Measurements from ENCODE around the gene KHDC3L.

The KHDC3L gene

DNA sequence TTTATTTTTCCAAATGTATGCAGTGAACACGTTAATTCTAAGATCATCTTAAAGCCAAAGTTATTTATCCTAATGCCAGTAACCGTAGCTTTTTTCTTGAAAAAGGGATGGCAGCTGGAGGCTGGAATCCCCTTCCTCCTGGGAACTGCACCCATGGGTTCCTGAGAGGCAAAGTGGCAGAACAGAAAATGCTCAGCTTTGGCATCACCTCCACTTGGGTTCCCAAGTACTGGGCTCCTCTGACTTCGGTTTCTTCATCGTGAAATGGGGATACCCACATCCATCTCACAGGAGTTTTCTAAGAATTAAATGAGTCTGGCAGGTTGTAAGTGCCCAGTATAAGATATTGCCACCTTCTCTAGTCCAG lies 26.0 kb downstream of the KHDC3L start:
- H3K9ac ChIP-seq (ENCODE audit: low read depth, low read length, poor library complexity, severe bottlenecking), result no peak overlapping the region

DNA sequence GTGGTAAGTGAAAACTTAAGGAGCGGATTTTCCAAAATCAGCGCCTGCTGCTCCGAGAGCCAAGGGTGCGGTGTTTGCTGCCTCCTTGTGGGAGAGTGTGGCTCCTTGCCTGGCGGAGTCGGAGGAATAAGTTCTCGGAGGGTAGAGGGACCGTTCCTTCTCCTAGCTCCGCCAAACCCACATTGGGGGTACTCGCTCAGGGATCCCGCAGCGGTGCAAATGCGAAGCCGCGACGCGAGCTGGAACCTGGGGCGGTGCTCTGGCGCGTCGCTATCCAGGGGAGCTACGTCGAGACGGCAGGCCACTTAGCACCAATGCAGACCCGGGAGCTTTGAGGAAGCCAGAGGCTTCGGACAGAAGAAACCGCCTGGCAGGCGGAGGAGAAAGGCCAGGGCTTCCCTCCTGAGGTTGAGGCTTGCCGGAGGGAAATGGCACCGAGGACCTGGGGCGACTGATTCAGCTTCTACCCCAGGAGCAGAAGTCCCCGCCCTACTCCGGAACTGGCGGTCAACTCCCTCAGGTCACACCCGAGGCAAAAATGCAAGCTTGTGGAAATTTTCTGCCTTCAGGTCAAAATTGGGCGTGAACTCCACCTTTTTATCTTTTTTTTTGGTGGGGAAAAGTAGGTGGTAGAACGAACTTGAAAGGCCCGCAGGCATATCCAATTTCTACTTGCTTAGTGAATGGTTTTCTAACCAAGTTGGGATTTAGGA lies 26.5 kb downstream of the KHDC3L start:
- Histone ChIP-seq H3K9ac (ENCODE audit: low read depth, low read length, poor library complexity, severe bottlenecking) (peak overlapping the region; percentile 47), H3K9me3 (ENCODE audit: insufficient read depth, low read depth, low read length) (no peaks in the 10 kb centered on the region), H3K36me3 (ENCODE audit: insufficient read depth, low read length) (no peaks in the 10 kb centered on the region)

More for the DNA sequence above, 26.0 kb downstream of the KHDC3L start:
- Histone ChIP-seq H3K4me1 (ENCODE audit: insufficient read depth, low read length, poor library complexity, severe bottlenecking) (no peaks in the 10 kb centered on the region), H3K27me3 (ENCODE audit: insufficient read depth, low read length, poor library complexity, severe bottlenecking) (no peaks in the 10 kb centered on the region), H4K20me1 (ENCODE audit: insufficient read depth, low read length, poor library complexity, severe bottlenecking) (no peaks in the 10 kb centered on the region), H2AFZ (ENCODE audit: low read length) (peak overlapping the region; percentile 80; the same call in 1 of the 2 replicates), H3K36me3 (ENCODE audit: insufficient read depth, low read length) (no peaks in the 10 kb centered on the region), H3K9me2 (replicated peaks; ENCODE audit: low read depth, low read length) (no peaks in the 10 kb centered on the region), H3F3A (ENCODE audit: low read depth) (no peaks in the 10 kb centered on the region), H3K9me3 (ENCODE audit: insufficient read depth, low read depth, low read length) (no peaks in the 10 kb centered on the region), H3K79me2 (ENCODE audit: insufficient read depth, low read length) (no peaks in the 10 kb centered on the region), H3K4me3 (ENCODE audit: low read length, poor library complexity, severe bottlenecking) (peak overlapping the region; percentile 71), H3K4me2 (ENCODE audit: low read depth, low read length, poor library complexity, severe bottlenecking) (peak overlapping the region; percentile 63)
- TF ChIP-seq, protein P1, sequence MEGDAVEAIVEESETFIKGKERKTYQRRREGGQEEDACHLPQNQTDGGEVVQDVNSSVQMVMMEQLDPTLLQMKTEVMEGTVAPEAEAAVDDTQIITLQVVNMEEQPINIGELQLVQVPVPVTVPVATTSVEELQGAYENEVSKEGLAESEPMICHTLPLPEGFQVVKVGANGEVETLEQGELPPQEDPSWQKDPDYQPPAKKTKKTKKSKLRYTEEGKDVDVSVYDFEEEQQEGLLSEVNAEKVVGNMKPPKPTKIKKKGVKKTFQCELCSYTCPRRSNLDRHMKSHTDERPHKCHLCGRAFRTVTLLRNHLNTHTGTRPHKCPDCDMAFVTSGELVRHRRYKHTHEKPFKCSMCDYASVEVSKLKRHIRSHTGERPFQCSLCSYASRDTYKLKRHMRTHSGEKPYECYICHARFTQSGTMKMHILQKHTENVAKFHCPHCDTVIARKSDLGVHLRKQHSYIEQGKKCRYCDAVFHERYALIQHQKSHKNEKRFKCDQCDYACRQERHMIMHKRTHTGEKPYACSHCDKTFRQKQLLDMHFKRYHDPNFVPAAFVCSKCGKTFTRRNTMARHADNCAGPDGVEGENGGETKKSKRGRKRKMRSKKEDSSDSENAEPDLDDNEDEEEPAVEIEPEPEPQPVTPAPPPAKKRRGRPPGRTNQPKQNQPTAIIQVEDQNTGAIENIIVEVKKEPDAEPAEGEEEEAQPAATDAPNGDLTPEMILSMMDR (conservative IDR thresholded peaks at IDR 0.05; ENCODE audit: low read length), result no peak
- TF ChIP-seq EZH2phosphoT487 (IDR thresholded peaks at IDR 0.05; ENCODE audit: borderline replicate concordance), result no peak

DNA sequence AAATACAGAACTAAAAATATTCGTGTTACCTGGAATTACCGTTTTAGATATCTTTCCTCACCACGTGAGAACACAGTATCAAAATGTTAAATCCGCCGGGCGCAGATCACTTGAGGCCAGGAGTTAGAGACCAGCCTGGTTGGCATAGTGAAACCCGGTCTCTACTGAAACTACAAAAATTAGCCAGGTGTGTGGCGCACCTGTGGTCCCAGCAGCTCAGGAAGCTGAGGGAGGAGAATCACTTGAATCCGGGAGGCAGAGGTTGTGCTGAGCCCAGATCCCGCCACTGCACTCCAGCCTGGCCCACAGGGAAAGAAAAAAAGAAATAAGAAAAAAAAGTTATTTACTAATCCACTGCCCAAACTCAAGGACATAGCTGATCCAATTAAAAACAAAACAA lies 27.4 kb downstream of the KHDC3L start:
- Histone ChIP-seq H3K9me2 (replicated peaks; ENCODE audit: low read depth, low read length) (no peaks in the 10 kb centered on the region), H3K4me3 (ENCODE audit: low read length, poor library complexity, severe bottlenecking) (no peak overlapping the region), H3K4me1 (ENCODE audit: insufficient read depth, low read length, poor library complexity, severe bottlenecking) (no peaks in the 10 kb centered on the region), H3K9me3 (ENCODE audit: insufficient read depth, low read depth, low read length) (no peaks in the 10 kb centered on the region), H3K27me3 (ENCODE audit: insufficient read depth, low read length, poor library complexity, severe bottlenecking) (no peaks in the 10 kb centered on the region), H3K9ac (ENCODE audit: low read depth, low read length, poor library complexity, severe bottlenecking) (no peak overlapping the region), H2AFZ (ENCODE audit: low read length) (no peak overlapping the region), H3K79me2 (ENCODE audit: insufficient read depth, low read length) (no peaks in the 10 kb centered on the region), H3K36me3 (ENCODE audit: insufficient read depth, low read length) (no peaks in the 10 kb centered on the region), H3F3A (ENCODE audit: low read depth) (no peaks in the 10 kb centered on the region), H4K20me1 (ENCODE audit: insufficient read depth, low read length, poor library complexity, severe bottlenecking) (no peaks in the 10 kb centered on the region), H3K4me2 (ENCODE audit: low read depth, low read length, poor library complexity, severe bottlenecking) (no peak overlapping the region)
- TF ChIP-seq, protein P1 (conservative IDR thresholded peaks at IDR 0.05; ENCODE audit: low read length), result no peak
- TF ChIP-seq EZH2phosphoT487 (IDR thresholded peaks at IDR 0.05; ENCODE audit: borderline replicate concordance), result no peak

More for the DNA sequence above, 26.5 kb downstream of the KHDC3L start:
- no peaks in the 10 kb centered on the region for H3K27me3 ChIP-seq (ENCODE audit: insufficient read depth, low read length, poor library complexity, severe bottlenecking)
- no peaks in the 10 kb centered on the region for H3K9me2 ChIP-seq (replicated peaks; ENCODE audit: low read depth, low read length)
- H3K4me1 ChIP-seq (ENCODE audit: insufficient read depth, low read length, poor library complexity, severe bottlenecking), result no peaks in the 10 kb centered on the region
- no peaks in the 10 kb centered on the region for H4K20me1 ChIP-seq (ENCODE audit: insufficient read depth, low read length, poor library complexity, severe bottlenecking)
- H3K79me2 ChIP-seq (ENCODE audit: insufficient read depth, low read length), result no peaks in the 10 kb centered on the region
- TF ChIP-seq, protein P1 (conservative IDR thresholded peaks at IDR 0.05; ENCODE audit: low read length), result peak; percentile 41
- no peak for TF ChIP-seq EZH2phosphoT487 (IDR thresholded peaks at IDR 0.05; ENCODE audit: borderline replicate concordance)
- H2AFZ ChIP-seq (ENCODE audit: low read length), result peak overlapping the region; percentile 80
- peak overlapping the region; percentile 63 for H3K4me2 ChIP-seq (ENCODE audit: low read depth, low read length, poor library complexity, severe bottlenecking)
- H3K4me3 ChIP-seq (ENCODE audit: low read length, poor library complexity, severe bottlenecking), result peak overlapping the region; percentile 71
- H3F3A ChIP-seq (ENCODE audit: low read depth), result no peaks in the 10 kb centered on the region
